Activated T-helper 9 cell treated with anti-CD3 and anti-CD28 coated beads, Interleukin-2, amount 50 U/mL, for 16 hours (primary cell): Measurements from ENCODE around the gene KLF13.

Experiments
- DNase-seq: peaks from one replicate; pipeline ENCODE4 v3.0.0-alpha.2; 2020; ENCODE audit warnings: low read depth

KLF13 gene

DNA sequence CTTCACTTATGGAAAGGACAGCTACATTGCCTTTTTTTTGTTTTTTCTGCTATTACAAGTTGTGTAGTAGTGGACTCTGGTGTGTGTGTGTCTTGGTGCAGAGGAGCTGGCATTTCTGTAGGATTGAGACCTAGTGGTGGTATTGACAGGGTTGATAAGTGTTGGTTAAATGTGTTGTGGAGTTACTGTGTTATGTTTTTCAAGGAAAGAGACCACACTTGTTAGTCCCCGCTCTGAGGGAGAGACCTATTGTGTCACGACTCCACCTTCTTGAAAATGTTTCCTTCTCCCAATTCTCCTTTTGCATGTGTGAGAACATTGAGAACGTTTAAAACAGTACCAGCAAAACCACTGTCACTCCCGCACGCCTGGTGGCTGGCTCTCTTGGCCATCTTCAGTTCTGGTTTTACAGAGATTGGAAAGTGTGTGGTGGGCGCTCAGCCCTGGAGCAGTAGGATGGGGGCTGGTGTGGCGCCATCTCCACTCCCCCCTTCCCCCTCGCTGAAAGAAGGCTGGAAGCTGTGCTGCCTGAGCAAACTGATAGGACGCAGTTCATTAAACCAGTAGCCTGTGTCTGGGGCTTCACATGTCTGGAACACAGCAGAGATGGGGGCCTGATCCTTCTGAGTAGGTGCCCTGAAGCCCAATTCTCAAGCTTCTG lies 5.5 kb downstream of the KLF13 start:
- no peak for DNase-seq

DNA sequence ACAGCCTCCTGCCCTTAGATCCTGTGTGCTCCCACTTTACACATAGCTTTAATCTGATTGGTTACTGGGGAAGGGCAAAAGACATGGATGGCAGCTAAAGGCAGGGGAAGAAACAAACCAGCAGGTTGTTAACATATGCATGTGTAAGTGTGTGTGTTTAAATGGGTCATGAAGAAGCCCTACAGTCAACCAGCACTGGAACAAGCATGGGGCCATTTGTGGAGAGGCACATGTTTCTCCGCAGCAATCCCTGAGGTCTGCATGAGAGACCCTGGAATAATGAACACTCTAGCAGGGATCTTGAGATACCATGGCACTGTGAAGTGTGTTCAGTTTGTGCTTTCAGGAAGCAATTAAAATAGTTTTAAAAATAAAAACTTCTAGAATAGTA lies 6.0 kb downstream of the KLF13 start:
- DNase-seq: no peak

DNA sequence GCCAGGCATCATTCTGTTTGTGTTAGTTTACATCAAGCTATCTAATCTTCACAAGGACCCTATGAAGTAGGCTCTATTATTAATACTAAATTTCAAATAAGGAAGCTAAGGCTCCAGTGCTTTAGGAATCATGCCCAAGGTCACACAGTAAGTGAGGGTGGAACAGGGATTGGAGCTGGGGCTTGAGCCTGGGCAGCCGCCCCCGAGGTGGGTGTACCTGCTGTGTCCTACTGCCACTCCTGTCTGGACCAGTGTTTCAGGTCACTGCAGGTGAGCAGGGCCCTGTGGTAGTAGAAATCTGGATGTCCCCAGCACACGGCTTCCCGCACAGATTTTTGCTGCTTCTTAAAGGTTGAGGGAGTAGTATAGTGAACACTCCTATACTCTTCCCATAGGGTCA lies 6.5 kb downstream of the KLF13 start:
- DNase-seq: no peak

DNA sequence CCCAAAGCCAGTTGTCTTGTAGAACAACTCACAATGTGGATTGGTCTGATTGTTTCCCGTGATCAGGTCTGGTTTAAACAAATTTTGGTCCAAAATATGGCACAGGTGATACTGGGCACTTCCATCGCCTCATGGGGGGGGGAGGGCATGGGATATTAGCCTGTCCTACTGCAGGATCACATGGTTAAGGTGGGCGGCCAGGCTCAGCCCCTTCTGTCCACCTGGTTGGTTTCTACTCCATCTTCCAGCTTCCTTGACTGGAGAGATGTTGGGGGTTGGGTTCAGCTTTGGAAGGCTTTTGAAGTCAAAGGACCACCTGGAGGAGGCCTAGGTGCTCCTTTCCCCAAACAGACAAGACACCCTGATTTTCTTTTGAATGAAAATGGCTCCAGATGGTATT lies 7.2 kb downstream of the KLF13 start:
- DNase-seq: no peak

DNA sequence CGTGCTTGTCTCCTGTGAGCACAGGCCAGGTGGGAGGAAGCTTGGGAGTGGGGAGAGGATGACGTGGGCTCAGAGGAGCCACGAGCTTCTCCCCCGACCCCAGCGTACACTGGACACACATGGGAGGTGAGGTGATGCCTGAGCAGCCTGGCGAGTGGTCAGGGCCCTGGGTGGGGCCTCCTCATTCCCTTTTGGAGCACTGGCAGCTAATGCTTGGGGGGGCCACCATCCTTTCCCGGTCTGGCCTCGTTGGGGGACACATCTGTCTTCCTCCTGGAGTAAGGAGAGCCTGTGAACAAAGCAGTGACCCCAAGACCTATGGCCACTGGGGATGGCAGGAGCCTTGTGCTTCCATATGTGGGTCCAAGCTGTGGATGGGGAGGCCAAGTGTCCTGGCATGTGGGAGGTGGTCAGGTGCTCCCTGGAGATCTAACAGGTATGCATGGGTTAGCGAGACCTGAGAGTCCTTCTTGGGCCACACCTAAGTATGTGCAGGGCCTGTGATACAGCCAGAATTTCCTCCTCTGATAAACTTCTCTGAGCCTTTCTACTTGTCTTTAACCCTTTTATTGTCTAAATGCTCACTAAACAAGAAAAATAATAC lies 9.5 kb downstream of the KLF13 start:
- no peak for DNase-seq

DNA sequence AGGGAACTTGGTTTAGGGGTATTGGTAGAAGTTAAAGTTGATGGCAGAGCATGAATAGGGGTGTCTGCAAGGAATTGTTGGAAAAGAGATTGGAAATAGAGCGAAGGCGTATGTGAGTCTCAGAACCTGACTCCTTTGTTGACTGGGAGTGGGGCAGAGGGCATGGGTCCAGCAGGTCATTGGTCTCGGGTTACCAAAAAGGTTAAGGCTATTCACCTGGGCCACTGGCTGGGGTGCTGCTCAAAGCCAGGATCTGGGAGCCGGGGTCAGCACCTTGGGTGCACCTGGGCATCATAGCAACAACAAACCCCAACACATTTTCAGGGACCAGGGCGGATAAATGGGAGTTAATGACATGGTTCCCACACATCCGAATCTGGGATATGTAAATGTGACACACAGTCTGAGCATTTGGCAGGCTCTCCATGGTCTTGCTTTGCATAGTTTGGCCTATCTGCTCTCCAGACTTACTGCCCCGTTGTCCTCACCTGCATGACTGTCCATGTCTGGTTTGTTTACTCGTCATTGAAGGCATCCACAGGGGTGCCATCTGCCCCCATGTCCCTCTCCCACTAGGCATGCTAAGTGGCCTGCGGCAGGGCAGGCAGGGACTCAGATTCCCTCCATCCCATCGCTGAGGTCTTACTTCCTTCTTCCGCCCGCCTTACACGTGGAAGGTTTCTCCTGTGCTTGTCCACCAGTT lies 10.1 kb downstream of the KLF13 start:
- no peak for DNase-seq

DNA sequence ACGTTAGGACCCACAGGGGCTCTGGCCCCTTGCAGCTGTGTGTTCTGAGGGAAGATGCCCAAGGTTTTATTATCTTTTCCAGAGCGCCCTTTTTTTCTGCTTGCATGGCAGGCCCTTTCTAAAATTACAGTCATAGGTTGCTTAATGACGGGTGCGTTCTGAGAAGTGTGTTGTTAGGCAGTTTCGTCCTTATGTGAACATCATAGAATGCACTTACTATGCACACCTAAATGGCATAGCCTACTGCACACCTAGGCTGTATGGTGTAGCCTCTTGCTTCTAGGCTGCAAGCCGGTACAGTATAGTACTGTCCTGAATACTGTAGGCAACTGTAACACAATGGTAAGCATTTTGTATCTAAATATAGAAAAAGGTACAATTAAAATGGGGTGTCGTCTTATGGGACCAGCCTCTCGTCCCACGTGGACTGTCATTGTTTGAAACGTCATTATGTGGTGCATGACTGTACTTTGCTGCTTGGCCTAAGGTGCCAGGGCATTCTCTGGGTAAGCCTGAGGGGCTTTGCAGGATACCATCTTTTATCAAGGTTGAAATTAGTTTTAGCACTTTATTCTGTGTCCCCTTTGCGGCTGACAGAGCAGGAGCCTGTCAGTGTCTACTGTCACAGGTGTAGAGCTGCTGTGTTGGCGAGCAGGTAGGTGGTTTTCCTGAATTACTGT lies 10.9 kb downstream of the KLF13 start:
- DNase-seq: no peak

DNA sequence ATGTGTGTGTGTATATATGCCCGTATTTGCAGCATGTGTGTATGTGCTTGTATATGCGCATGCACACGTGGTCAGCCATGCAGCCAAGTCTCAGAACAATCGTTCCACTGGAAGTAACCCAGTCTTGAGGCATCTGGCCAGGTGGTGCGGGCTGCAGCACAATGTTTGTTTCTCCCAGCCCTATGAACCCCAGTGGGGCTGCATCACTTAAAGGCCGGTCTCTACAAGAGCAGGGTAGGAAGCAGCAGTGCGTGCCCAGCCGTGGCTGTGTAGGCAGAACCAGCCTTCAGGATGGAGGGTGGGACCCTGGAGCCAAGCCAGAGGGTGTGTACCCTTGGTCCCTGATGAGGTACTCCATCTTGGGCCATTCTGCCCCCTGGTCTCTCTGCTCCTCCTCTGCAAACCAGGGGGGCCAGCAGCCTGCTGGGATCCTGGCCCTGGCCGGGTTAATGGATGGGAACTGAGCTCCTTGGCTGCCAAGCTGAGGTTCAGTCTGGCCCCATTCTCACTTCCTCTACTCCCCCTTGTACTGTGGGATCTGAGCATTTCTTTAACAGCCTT lies 11.8 kb downstream of the KLF13 start:
- no peak for DNase-seq

DNA sequence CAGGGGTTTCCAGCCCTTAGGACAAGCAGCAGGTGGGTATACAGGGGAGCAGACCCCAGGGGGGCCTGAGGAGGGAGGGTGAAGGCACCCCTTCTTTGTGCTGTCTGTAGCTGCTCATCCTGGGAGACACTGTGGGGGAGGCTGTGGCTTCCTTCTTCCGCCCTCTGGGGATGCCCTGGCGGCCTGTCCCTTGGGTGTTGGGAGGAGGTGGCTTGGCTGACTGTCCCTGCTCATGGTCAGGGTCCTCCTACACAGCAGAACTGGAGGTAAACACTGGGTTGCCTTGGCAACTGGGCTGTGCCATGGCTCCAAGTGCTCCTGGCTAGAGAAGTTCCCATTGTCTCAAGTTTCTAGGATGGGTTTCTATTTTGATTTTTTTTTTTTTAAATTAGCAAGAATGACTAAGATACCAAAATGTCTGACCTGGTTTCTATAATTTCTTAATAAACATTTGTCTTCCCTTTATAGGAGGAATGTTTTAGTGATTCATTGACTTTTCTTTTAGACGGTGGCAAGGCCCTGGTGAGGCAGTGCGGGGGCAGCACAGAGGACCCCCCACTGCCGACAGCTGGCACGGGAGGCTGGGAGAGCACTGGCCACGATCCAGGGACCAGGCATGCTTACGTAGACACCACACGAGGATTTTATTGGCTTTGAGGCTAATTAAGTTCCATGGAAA lies 12.4 kb downstream of the KLF13 start:
- DNase-seq: no peak

DNA sequence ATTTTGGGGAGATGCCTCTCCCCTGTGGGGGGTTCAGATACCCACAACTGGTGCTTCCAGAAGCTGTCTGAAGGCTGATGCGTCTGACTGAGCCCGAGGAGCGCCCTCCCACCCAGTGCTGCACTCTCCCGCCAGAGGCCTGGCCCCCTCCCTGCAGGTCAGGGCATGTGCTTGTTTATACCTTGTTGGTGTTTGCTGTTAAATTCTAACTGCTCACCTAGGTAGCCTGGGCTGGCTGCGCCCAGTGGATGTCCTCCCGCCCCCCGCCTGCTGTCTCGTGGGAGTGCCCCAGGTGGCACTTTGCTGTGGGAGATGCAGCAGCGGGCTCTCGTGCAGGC lies 12.9 kb downstream of the KLF13 start:
- no peak for DNase-seq

DNA sequence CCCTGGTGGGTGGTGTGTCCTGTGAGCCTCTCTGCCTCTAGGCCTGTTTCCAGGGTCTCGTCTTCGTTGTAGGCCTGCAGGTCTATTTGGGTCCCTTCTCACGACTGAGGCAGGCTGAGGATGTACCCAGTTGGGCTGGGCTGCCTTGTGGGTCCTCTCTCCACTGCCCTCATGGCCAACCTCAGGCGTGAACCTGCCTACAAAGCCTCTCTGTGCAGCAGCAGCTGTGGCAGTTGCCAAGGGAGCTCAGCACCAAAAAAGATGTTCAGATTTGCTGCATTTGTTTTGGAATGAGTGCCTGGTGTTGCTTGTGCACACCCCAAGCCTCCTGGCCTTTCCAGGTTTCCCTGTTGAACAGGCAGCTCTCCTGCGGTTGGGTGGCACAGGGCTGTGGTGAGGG lies 13.4 kb downstream of the KLF13 start:
- no peak for DNase-seq

DNA sequence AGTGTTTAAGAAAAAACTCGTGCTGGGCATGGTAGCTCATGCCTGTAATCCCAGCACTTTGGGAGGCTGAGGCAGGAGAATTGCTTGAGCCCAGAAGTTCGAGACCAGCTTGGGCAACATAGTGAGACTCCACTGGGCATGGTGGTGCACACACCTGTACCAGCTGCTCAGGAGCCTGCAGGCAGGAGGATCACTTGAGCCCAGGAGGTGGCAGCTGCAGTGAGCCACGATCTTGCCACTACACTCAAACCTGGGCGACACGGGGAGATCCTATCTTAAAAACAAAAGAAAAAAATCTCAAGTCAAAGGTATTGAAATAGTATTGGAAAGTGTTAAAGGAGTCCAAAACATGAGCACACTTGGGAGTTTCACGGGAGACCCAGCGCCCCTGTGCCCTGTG lies 14.0 kb downstream of the KLF13 start:
- no peak for DNase-seq

DNA sequence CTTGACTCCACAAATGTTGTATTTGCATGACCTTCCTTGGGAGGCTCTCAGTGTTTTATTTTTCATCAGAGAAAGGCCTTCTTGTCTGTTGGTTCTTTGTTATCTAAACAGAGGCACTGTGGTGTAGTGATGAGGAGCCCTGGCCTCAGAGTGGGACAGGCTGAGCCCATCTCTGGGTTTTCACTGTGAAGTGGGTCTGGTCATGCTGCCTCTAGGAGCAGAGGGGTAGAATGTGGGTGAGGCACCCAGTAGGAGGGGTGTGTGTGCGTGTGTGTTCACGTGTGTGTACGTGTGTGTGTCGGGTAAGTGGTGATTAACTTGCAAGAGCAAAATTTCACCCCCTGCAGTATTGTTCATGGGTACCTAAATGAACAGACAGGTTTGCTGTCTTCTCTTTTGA lies 14.4 kb downstream of the KLF13 start:
- no peak for DNase-seq

DNA sequence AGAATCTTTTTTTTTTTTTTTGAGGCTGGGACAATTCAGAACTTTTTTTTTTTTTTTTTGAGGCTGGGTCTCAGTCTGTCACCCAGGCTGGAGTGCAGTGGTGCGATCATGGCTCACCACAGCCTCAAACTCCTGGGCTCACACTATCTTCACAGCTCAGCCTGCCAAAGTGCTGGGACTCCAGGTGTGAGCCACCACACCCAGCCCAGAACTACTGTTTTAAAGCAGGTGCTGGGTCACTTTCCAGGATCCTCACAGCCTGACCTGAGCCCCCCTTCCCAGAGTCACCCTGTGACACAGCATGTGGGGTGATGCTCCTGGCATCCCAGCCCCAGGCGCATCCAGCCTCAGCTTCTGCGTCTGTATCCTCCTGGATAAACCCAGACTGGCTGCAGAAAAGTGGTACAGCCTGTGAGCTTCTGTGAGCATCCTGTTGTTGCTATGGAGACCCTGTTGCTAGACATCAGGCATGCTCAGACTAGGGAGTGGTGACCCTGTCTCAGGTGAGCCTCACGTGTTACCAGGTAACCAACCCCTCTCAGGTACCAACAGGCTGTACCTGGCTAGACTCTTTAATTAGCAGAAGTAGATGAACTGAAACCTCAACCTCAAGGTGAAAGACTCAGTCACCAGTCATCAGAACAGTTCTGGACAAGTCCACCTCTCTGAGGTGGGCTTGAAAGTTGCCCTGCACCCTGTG lies 15.0 kb downstream of the KLF13 start:
- no peak for DNase-seq

DNA sequence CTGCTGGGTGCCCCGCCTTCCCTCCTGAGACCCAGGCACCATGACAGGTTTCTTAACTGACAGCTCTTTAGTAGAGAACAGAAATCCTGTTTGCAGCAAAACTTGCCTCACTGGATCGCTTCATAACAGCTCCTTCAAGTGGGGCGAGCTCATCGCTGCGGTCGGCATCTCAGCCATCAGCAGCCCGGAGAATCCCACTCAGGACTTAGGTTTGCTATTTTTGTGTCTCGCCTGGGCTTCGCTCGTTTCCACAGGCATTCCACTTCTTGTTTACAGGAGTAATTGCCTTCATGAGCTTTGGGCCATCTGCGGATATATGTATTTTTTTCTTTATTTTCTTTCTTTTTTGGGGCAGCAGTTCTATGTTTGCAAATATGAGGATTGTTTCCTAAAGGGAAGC lies 15.7 kb downstream of the KLF13 start:
- no peak for DNase-seq

DNA sequence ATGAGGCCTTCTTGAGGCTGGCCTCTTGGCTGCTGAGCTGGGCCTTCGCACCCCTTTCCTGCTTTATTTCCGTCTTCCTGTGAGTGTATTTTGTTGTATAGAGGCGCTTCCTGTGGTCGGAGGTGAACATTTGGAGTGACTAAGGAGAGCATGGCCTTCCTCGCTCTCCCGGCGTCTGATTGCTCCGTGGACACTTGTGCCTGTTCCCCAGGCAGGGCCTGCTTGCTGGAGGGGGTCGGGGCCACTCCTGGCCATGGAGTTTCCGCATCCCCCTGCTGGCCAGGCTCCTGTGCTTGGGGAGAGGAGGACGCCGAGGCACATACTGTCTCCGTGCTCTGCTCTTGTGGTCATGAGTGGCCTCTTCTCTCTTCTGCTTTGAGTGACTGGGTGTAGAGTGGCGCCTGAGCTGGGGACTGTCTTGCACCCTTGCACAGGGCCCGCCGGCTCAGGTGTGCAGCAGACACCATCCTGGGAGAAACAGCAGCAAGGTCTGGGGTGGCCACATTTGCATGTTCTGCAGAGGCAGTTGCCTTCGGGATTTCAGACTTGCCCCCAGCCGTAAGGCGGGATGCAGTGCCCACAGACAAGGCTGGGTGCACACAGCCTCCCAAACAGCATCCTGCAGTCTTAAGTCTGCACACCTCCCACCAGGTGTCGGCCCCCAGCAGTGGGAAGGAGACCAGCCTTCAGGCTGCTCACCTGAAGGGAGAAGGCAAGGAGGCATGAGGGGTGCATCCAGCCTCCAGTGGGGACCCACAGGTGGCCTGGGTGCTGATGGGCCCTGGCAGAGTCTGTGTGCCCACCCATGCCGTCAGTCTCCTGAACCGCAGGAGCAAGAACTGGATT lies 16.4 kb downstream of the KLF13 start:
- no peak for DNase-seq

DNA sequence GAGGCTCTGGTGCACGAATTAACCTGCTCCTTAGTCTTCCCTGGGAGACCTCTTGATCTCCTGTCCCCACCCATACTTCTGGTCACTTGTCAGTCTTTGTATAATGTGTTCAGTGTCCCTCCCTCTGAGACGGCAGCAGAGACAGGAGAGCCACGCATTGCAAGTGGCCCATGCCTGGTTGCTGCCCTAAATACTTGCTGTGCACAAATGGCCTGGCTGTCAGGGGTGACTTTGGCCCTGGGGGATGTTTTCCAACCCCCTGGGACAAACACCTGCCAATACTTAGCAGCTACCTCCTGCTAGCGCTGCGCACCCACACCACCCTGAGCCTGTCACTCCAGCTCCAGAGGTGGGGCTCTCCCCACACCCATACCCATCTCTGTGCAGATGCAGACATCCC lies 17.2 kb downstream of the KLF13 start:
- DNase-seq: no peak

DNA sequence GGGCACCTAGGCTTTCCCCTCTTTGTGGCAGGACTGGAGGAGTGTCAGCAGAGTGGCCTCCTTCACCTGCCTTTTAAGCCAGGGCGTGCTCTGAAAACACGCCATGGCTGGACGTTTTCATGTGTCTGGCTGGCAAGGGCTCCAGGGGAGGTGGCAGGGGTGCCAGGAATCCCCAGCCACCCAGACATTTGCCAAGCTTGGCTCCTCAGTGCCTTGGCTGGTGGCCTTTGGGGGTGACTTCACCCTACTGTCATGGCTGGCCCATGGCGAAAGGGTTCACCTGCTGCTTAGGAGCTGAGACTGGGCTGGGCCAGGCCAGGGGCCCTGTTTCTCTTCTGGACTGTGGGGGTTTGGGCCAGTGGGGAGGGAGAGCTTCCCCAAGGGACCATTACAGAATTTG lies 17.6 kb downstream of the KLF13 start:
- no peak for DNase-seq

DNA sequence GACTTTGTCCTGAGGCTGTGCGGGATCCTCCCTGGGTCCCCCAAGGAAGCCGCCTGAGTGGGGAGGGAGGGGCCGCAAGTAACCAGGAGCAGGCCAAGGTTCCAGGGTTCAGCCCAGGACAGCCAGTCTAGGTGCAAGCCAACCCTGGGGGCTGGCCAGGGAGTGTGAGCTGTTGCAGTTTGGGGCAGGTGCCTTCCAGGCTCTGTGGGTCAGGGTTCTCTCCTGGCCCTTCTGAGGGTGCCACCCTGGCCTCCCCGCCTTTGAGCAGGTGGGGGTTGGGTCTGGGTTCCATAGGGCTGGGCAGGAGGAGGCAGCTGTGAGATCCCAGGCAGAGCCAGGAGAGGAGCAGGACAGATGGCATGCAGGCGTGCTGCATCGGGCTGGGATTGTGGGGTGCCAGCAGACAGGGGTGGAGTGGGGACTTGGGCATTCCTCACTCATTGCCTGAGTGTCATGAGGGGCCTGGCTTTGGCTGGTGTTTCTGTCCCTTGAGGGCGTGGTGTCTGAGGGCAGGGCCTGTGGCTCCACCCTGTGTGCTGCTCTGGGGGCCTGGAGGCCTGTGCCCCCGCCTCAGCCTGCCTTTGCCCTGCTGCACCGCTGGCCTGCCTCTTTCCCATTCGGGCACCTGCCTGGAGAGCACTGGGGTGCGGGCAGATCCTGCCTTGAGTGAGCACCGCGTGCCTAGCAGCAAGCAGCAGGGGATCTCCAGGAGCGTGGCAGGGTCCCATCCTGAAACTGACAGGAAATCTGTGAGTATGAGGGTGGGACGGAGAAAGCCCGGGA lies 18.4 kb downstream of the KLF13 start:
- DNase-seq: no peak
